Measurements from ENCODE around the gene SREBF1. TPM values are rescaled to one million over a fixed set of nuclear protein-coding genes. Genes with fewer than 3 reads are reported as not detected.

Gene SREBF1
- total RNA-seq, 1 experiment from 2014 or later, result 298 TPM

DNA sequence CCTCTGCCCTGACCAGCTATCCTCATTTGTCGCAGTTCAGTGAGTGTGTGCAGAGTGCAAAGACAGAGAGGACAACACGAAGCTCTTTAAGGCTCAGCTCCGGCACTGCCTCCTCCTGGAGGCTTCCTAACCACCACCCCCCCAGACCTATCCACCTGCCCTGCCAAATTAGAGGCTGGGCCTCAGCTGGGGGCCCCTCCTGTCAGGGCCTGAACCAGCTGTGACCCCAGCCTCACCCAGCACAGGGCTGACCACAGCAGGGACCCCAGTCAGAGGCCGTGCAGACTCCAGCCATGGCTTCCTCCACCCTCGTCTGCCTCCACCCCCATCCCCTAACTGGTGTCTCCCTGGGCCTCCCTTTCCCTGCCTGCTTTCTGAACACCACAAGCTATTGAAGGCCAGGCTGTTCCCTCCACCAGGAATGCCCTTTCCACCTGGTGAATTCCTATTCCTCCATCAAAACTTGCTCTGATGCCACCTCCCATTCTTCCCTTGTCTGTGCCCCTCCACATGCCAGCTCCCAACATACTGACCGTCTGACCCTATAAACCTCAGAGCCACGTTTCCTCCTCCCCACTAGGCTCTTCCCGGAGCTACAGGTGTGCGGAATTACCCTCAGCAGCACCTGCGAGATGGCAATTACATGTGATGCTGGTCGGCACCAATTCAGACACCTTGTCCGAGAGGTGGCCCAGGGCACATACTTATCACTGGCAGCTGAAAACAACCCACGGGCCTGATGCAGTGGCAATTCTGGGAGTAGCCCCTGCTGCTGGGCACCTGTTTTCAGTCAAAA, 8.8 kb downstream of the SREBF1 start (continued):
- TF ChIP-seq EZH2phosphoT487 (IDR thresholded peaks at IDR 0.05; ENCODE audit: borderline replicate concordance) (no peak), SIN3A (IDR thresholded peaks at IDR 0.05; ENCODE audit: low read depth) (no peak), CBX3 (IDR thresholded peaks at IDR 0.05; ENCODE audit: low read depth) (no peak)

DNA sequence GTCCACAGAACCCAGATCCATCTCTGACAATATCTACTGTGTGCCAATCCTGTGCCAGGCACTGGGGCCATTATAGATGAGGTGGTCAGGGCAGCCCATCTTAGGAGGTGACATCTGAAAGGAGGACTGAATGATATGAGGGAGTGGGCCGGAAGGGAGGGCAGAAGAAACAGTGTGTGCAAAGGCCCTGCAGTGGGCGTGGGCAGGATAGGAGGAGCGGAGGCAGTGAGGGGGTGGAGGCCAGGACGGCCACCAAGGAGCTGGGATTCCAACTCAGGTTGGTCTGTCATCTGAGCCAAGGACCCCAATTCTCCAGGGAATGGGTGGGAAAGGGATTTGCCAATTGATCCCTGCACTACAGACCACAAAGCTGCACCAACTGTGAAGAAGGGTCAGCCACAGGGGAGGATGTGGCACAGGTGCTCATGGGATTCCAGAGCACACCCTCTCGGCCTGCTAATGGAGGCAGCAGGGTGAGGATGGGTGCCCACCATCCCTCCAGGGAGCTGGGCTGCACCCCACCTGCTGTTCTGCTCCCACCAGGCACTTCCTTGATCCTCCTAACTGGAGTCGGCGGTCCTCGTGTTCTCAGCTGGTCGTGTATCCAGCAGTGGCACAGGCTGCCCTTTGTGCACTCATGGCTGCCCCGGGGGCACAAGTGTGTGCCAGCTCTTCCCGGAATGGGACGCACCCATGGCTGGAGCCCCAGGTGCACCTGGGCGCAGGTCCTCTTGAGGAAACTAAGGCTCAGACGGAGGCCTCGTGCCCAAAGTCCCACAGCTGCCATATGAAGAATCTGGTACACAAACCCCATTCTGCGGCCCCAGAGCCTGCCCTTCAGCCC, 9.6 kb downstream of the SREBF1 start:
- H3K27me3 ChIP-seq (ENCODE audit: insufficient read depth, low read length), result no peaks in the 10 kb centered on the region
- H3K4me1 ChIP-seq (ENCODE audit: control insufficient read depth in 1 of 2, insufficient read depth in 2 of 2, low read length in 2 of 2), result peaks cover 75 to 95% of the 10 kb centered on the region in 2 experiments
- peak overlapping the region; percentile 83 for H3K4me2 ChIP-seq (ENCODE audit: low read length)
- H3K79me2 ChIP-seq (ENCODE audit: insufficient read depth, low read length), result peaks cover 96% of the 10 kb centered on the region
- peaks cover 3 to 16% of the 10 kb centered on the region in 2 experiments; a peak in 2 of 4 replicates for H3K36me3 ChIP-seq (ENCODE audit: control insufficient read depth in 1 of 2, insufficient read depth in 2 of 2, low read length in 2 of 2)
- ChIA-PET RAD21 (ENCODE audit: low non-redundant PET in 1 of 2, low total read pairs in 2 of 2, uncharacterized antibody in 2 of 2, unreplicated experiment in 2 of 2) (no interaction called here), CTCF (interaction anchor here (1.3 to 2.0 kb wide), 2 partner anchors 9 to 11 kb away, joined by 4 to 7 read pairs; partner anchors contain the start of gene SREBF1), POLR2A (interaction anchor here (1.5 to 6.1 kb wide), 2 partner anchors 11 to 92 kb away, joined by 3 to 112 read pairs; partner anchors contain the start of gene SREBF1)
- H4K20me1 ChIP-seq (ENCODE audit: insufficient read depth), result no peaks in the 10 kb centered on the region; the same call in 1 of the 2 replicates
- peak overlapping the region; percentile 70 for H3K9ac ChIP-seq (ENCODE audit: low read length)
- H3K9me2 ChIP-seq (ENCODE audit: insufficient read depth), result no peaks in the 10 kb centered on the region
- H3K9me3 ChIP-seq (ENCODE audit: control insufficient read depth in 1 of 2, insufficient read depth in 1 of 2, low read depth in 1 of 2, low read length in 2 of 2), result no peaks in the 10 kb centered on the region
- H3K4me3 ChIP-seq (replicated peaks in 1 of 2; ENCODE audit: low read depth in 1 of 2, low read length in 2 of 2), result no peak overlapping the region
- intact Hi-C loops (cut with micrococcal nuclease), result no loop called here
- H2AFZ ChIP-seq (ENCODE audit: low read depth, low read length, poor library complexity, severe bottlenecking), result no peak overlapping the region
- no TSS peak for BruUV-seq (replicated peaks)
- ATAC-seq, result no peak
- H3K27ac ChIP-seq (ENCODE audit: low read depth, low read length), result peak overlapping the region; percentile 98
- DNase-seq (ENCODE audit: low read depth, low spot score), result no peak
- no peak for TF ChIP-seq ZBTB33 (IDR thresholded peaks at IDR 0.05; ENCODE audit: extremely low read depth, insufficient replicate concordance, low read length)
- TF ChIP-seq CEBPB (IDR thresholded peaks at IDR 0.05; ENCODE audit: low read depth), result no peak
- no peak for TF ChIP-seq SP1 (IDR thresholded peaks at IDR 0.05; ENCODE audit: low read depth)
- TF ChIP-seq, protein P1, sequence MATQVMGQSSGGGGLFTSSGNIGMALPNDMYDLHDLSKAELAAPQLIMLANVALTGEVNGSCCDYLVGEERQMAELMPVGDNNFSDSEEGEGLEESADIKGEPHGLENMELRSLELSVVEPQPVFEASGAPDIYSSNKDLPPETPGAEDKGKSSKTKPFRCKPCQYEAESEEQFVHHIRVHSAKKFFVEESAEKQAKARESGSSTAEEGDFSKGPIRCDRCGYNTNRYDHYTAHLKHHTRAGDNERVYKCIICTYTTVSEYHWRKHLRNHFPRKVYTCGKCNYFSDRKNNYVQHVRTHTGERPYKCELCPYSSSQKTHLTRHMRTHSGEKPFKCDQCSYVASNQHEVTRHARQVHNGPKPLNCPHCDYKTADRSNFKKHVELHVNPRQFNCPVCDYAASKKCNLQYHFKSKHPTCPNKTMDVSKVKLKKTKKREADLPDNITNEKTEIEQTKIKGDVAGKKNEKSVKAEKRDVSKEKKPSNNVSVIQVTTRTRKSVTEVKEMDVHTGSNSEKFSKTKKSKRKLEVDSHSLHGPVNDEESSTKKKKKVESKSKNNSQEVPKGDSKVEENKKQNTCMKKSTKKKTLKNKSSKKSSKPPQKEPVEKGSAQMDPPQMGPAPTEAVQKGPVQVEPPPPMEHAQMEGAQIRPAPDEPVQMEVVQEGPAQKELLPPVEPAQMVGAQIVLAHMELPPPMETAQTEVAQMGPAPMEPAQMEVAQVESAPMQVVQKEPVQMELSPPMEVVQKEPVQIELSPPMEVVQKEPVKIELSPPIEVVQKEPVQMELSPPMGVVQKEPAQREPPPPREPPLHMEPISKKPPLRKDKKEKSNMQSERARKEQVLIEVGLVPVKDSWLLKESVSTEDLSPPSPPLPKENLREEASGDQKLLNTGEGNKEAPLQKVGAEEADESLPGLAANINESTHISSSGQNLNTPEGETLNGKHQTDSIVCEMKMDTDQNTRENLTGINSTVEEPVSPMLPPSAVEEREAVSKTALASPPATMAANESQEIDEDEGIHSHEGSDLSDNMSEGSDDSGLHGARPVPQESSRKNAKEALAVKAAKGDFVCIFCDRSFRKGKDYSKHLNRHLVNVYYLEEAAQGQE (IDR thresholded peaks at IDR 0.05; ENCODE audit: low read depth), result no peak
- no peak for TF ChIP-seq RAD21 (IDR thresholded peaks at IDR 0.05; ENCODE audit: low read depth)
- TF ChIP-seq YY1 (IDR thresholded peaks at IDR 0.05; ENCODE audit: extremely low read depth, insufficient replicate concordance, low read depth, low read length), result no peak
- TF ChIP-seq ELF1 (IDR thresholded peaks at IDR 0.05; ENCODE audit: borderline replicate concordance, low read depth), result no peak
- no peak for TF ChIP-seq JUND (IDR thresholded peaks at IDR 0.05)
- no peak for TF ChIP-seq SRF (IDR thresholded peaks at IDR 0.05; ENCODE audit: low read depth)
- no peak for TF ChIP-seq CBX3 (IDR thresholded peaks at IDR 0.05; ENCODE audit: low read depth)
- TF ChIP-seq, protein P2, sequence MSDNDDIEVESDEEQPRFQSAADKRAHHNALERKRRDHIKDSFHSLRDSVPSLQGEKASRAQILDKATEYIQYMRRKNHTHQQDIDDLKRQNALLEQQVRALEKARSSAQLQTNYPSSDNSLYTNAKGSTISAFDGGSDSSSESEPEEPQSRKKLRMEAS (IDR thresholded peaks at IDR 0.05), result no peak
- no peak for TF ChIP-seq ATF3 (IDR thresholded peaks at IDR 0.05)
- TF ChIP-seq ZNF274 (IDR thresholded peaks at IDR 0.05; ENCODE audit: low read depth, low read length), result no peak

Data from HCT116 (cell line).